Measurements from ENCODE around the gene NIPSNAP3A.

The NIPSNAP3A gene

GRCh38 chr9:104802110-104802509, 54.6 kb downstream of the NIPSNAP3A start:
- H3K27ac ChIP-seq (ENCODE audit: low read depth, low read length): no peak overlapping the region
- H3K36me3 ChIP-seq (ENCODE audit: control insufficient read depth in 1 of 2, insufficient read depth in 2 of 2, low read length in 2 of 2): peaks cover 25 to 58% of the 10 kb centered on the region in 2 donors
- H3K4me3 ChIP-seq (ENCODE audit: low read depth in 1 of 2, low read length in 2 of 2): no peak overlapping the region
- no peaks in the 10 kb centered on the region for H3K4me1 ChIP-seq (ENCODE audit: control insufficient read depth in 1 of 2, insufficient read depth in 2 of 2, low read length in 2 of 2)
- H3K27me3 ChIP-seq (ENCODE audit: control insufficient read depth in 1 of 2, insufficient read depth in 2 of 2, low read length in 2 of 2): no peaks in the 10 kb centered on the region
- no peak overlapping the region for H3K9ac ChIP-seq (ENCODE audit: low read depth in 1 of 2, low read length in 2 of 2)
- no peaks in the 10 kb centered on the region for H3K9me3 ChIP-seq (ENCODE audit: control insufficient read depth in 1 of 2, low read length in 2 of 2)

- H3K27ac ChIP-seq (ENCODE audit: low read depth, low read length): no peak overlapping the region
- H3K4me1 ChIP-seq (ENCODE audit: control insufficient read depth in 1 of 2, insufficient read depth in 2 of 2, low read length in 2 of 2): no peaks in the 10 kb centered on the region
- no peak overlapping the region for H3K9ac ChIP-seq (ENCODE audit: low read depth in 1 of 2, low read length in 2 of 2)
- no peaks in the 10 kb centered on the region for H3K27me3 ChIP-seq (ENCODE audit: control insufficient read depth in 1 of 2, insufficient read depth in 2 of 2, low read length in 2 of 2)
- peaks cover 21 to 53% of the 10 kb centered on the region in 2 donors for H3K36me3 ChIP-seq (ENCODE audit: control insufficient read depth in 1 of 2, insufficient read depth in 2 of 2, low read length in 2 of 2)
- no peak overlapping the region for H3K4me3 ChIP-seq (ENCODE audit: low read depth in 1 of 2, low read length in 2 of 2)
- no peaks in the 10 kb centered on the region for H3K9me3 ChIP-seq (ENCODE audit: control insufficient read depth in 1 of 2, low read length in 2 of 2)
These were observed 55.4 kb downstream of the NIPSNAP3A start for GRCh38 chr9:104802906-104803305.

GRCh38 chr9:104805441-104805840, 58.0 kb downstream of the NIPSNAP3A start:
- Histone ChIP-seq H3K27me3 (ENCODE audit: control insufficient read depth in 1 of 2, insufficient read depth in 2 of 2, low read length in 2 of 2) (no peaks in the 10 kb centered on the region), H3K36me3 (ENCODE audit: control insufficient read depth in 1 of 2, insufficient read depth in 2 of 2, low read length in 2 of 2) (peaks cover 16 to 51% of the 10 kb centered on the region in 2 donors), H3K9me3 (ENCODE audit: control insufficient read depth in 1 of 2, low read length in 2 of 2) (no peaks in the 10 kb centered on the region), H3K9ac (ENCODE audit: low read depth in 1 of 2, low read length in 2 of 2) (no peak overlapping the region), H3K4me3 (ENCODE audit: low read depth in 1 of 2, low read length in 2 of 2) (no peak overlapping the region), H3K27ac (ENCODE audit: low read depth, low read length) (no peak overlapping the region), H3K4me1 (ENCODE audit: control insufficient read depth in 1 of 2, insufficient read depth in 2 of 2, low read length in 2 of 2) (peaks cover 0 to under 1% of the 10 kb centered on the region in 2 donors)

GRCh38 chr9:104808035-104808614, 60.6 kb downstream of the NIPSNAP3A start:
- H3K4me3 ChIP-seq (ENCODE audit: low read depth in 1 of 2, low read length in 2 of 2): no peak overlapping the region
- no peak overlapping the region for H3K9ac ChIP-seq (ENCODE audit: low read depth in 1 of 2, low read length in 2 of 2)
- H3K27me3 ChIP-seq (ENCODE audit: control insufficient read depth in 1 of 2, insufficient read depth in 2 of 2, low read length in 2 of 2): no peaks in the 10 kb centered on the region
- peaks cover 20 to 43% of the 10 kb centered on the region in 2 donors for H3K36me3 ChIP-seq (ENCODE audit: control insufficient read depth in 1 of 2, insufficient read depth in 2 of 2, low read length in 2 of 2)
- H3K4me1 ChIP-seq (ENCODE audit: control insufficient read depth in 1 of 2, insufficient read depth in 2 of 2, low read length in 2 of 2): peaks cover 8 to 9% of the 10 kb centered on the region in 2 donors
- no peak overlapping the region for H3K27ac ChIP-seq (ENCODE audit: low read depth, low read length)
- H3K9me3 ChIP-seq (ENCODE audit: control insufficient read depth in 1 of 2, low read length in 2 of 2): no peaks in the 10 kb centered on the region
